Ureter (tissue), 1 donor: Measurements from ENCODE around the gene SGPL1. TPM values are rescaled to one million over a fixed set of nuclear protein-coding genes. Genes with fewer than 3 reads are reported as not detected.

ENCODE experiments used
- DNase-seq: peaks from one replicate; pipeline ENCODE4 v3.0.0-alpha.2; 2020; ENCODE audit warnings: low spot score
- total RNA-seq: library from RNA; stranded (reverse); gene quantifications from one replicate; pipeline ENCODE4 v1.2.4, GENCODE V29; 2023
- donor health status: DM: yes; HTN: yes; CAD: no.

SGPL1 gene
- total RNA-seq, 1 donor from 2014 or later, result 180 TPM

DNA sequence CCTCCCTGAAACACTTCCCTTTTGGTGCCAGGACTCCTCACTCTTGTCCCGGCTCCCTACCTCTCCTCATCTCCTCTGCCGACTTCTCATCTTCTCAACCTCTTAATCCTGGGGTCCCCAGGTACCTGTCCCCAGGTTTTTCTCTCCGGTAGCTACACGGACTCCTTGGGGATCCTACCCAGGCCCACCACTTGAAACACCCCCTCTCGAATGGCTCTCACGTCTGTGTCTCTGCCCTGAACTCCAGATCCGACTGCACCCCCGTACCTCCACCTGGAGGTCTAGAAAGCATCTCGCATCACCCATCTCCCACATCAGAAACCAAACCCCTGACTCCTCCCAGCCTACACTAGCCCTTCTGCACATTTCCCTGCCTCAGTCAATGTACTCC is 35.4 kb upstream of the SGPL1 start:
- DNase-seq, result no peak

DNA sequence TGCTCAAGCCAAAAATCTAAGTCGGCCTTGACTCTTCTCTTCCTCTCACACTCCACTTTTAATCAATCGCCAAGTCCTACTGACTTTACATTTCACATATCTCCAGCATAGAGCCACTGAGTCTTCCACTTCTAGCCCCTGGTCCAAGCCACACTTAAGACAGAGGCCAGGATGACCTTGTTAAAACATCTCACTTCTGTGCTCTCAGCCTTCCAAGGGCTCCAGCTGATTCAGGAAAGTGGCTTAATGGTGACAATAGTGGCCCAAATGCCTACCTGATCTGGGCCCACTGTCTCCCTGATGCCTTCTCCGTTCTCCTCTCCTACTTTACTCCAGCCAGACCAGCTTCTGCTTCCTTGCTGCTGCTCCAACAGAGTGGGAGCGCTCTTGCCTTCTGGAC is 35.0 kb upstream of the SGPL1 start:
- no peak for DNase-seq

DNA sequence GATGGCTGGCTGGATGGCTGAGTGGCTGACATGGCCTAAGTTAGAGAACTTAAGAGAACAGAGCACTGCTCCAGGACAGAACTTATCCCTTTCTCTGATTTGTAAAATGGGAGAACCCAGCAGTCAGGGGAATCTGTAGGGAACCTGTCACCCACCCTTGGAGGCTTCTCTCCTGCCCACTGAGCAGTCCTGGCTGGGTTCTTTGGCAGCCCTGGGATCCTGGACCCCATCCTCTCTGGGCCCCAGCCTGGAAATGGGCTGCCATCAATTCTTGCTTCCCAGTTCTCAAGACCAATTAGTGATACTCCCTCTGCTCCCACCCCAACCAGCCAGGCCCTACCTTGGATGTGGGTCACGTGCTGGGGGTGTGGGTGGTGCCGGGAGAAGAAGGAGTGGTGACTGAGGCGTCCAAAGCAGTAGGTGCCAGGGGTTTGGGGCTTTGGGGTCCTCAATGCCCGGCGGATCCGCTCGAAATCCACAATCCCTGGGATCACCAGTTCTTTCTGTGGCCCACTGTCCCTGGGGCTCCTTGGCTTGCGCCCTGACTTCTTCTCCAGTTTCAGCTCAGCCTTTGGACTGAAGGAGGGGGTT is 34.2 kb upstream of the SGPL1 start:
- DNase-seq, result no peak

GRCh38 chr10:70782086-70782745 is 33.5 kb upstream of the SGPL1 start:
- DNase-seq, result no peak

DNA sequence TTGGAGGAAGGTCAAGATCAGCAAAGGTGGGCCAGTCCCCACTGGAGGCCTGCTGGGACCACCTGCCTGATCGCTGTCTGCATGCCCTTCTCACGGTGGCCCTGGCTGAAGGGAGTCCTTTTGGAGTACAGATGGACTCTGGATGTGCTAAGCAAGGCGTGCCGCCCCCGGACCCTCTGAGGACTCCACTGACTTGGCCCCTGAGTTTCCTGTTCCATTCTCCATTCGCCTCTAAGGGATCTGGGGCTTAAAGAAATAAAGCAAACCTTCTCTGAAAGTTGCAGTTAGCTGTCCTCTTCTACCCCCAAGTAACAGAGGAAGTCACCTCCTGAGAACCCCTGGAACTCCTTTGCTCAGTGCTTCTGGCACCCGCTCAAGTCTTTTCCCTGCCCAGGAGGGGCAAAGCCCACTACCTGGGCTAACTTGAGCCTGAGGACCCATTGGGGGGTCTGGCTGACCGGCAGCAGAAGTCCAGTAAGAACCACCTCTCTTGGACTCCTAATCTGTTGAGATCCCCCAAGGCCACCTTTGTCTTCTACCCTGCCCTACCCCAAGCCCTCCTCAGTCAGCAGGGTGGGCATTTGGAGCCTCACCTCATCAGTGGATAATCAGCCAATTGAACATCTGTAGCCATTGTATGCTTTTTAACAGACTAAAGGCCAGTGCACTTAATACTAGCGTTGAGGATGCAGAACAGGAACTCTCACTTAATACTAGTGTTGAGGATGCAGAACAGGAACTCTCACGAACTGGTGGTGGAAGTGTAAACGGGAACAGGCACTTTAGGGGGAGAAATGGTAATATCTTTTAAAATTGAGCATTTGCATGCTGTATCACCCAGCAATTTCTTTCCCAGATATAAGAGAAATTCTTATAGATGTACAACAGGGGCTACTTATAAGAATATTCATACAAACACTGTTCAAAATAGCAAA is 32.7 kb upstream of the SGPL1 start:
- no peak for DNase-seq

DNA sequence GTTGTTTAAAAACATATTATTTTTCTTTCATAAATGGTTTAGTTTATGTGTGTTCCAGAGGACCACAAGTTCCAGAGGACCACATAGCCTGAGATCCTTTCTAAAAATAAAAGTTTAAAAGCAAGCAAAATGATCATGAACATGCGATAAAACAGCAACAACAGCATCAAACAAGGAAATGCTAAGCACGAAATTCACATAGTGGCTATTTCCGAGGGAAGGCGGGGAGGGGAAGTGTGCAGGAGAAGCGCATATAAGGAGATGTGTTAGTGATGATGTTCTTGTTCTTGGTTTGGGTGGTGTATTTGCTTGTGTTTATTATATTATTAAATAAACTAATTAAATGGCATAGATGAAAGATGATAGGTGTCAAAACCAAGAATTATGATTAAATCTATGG is 31.7 kb upstream of the SGPL1 start:
- no peak for DNase-seq

DNA sequence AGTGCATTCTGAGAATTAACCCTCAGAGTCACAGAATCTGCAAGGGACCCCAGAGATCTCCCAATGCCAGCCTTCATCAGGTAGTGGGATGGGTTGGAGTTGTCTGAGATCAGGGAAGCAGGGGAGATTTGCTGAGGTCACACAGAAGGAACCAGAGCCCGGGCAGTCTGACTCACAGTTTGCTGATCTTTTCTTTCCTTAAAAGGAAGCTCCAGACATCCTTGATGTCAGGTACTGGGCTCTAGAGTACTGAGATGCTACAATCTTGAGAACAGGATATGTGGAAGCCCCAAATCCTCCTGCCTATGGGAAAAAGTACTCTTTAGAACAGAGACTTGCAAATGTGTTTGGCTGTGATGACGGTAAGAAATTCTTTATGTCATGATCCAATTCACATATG is 31.3 kb upstream of the SGPL1 start:
- DNase-seq, result no peak

- no peak for DNase-seq
These were observed 30.6 kb upstream of the SGPL1 start, which contains the start of gene TBATA for GRCh38 chr10:70785190-70785589. Gene TBATA (minus strand): TSS chr10:70785377. CDS start chr10:70783379, 1,998 bp downstream.

GRCh38 chr10:70786799-70787415 is 28.8 kb upstream of the SGPL1 start:
- no peak for DNase-seq

- DNase-seq, result no peak
These were observed 24.2 kb upstream of the SGPL1 start for GRCh38 chr10:70791386-70792039.

DNA sequence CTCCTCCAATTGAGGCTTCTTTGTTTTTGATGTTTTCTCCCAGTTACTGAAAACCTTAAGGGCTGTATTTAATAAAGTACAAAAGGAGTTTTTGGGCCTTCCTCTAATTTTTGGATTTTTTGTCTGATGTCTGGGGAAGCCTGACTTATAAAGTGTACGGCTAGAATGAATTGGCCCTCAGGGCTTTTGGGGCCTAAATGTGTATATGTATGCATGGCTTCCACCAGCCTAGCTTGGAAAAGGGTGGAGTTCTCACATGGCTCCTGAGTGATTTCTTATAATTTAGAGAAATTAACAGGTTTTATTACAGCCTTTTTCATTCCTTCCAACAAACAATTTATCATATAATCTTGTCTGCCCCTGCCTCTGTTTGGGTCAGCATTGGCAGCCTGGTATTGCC is 20.1 kb upstream of the SGPL1 start:
- no peak for DNase-seq

GRCh38 chr10:70797840-70798239 is 17.9 kb upstream of the SGPL1 start:
- no peak for DNase-seq

DNA sequence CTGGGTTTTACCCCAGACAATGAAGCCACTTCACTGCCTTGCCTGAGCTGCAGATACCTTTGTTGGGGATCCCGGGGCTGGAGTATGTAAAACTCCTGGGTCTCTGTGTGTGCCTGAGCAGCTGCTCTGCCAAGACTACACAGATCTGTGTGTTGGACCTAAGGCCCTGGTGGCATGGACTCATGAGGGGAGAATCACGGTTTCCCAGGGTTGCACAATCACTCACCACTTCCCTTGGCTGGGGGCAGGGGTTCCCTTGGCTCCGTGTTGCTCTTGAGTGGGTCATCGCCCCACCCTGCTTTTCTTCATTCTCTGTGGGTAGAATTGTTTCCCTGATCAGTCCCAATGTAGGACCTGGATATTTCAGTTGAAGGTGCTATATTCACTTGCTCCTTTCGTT is 16.6 kb upstream of the SGPL1 start:
- DNase-seq, result no peak

- no peak for DNase-seq
These were observed 13.9 kb upstream of the SGPL1 start for GRCh38 chr10:70801854-70802253.

DNA sequence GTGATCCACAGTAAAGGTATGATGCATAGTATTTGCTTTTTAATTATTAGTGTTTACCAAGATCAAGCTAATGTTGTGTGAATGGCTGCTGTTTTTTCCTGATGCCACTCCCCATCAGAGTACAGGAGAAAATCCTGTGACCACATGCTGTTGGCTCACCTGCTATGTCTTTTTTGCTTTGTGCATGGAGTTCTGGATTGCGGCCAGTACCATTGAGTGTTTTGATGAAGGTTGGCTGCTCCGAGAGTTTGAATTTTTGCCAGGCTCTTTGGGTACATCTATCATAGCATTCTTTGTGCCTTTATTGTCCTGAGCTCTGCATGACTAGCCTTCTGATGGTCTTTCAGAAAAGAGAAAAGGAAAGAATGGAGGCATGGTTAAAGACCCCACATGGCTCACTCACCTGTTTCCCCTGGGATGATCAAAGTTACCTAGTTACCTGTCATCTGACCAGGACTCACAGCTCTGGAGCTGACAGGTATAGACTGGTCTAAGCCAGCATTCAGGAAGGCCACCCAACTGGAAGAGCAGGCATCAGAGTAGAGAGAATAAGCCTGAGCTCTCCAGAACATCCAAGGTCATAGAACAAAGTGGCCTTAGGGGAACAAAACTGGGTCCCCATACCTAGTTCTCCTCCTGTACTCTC is 11.8 kb upstream of the SGPL1 start:
- DNase-seq, result no peak

- DNase-seq, result no peak
These were observed 11.3 kb upstream of the SGPL1 start for GRCh38 chr10:70804421-70804808.

DNA sequence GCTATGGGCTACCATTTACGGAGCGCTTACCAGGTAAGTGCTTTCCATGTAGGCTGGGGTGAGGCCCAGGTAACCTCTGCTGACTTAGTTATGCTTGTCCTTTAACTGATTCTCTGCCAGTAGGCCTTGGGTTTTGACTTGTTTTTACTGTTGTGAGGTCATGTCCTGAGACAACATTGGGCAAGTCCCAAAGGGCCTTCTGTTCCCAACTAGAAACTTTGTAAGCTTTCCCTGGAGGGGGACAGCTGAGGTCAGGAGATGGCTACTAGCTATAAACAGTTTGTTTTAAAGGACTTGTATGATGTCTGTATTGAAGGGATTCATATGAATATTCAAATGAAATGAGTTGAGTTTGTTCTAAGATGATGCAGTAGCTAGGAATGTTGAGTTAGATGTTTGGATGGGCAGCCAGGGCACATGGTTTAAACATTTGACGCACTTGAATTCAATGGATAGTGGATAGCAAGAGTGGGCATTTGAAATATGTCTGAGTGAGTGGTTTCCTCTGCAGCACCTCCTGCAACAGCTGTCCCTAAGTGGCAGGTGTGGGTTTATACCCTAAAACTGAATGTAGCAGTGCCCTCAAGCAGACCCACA is 10.0 kb upstream of the SGPL1 start:
- no peak for DNase-seq

- DNase-seq, result no peak
These were observed 8.9 kb upstream of the SGPL1 start for GRCh38 chr10:70806841-70807240.

GRCh38 chr10:70807556-70807955 is 8.2 kb upstream of the SGPL1 start:
- DNase-seq, result no peak

- DNase-seq, result no peak
These were observed 6.6 kb upstream of the SGPL1 start for GRCh38 chr10:70809011-70809611.
